Loucy (cell line): ENCODE results near the gene ANO10.

Experiments used
- H2AFZ ChIP-seq: fragments of 200-600 bp; sonication (generic); 2 replicates; pipeline ENCODE4 v1.6.0; 2016; ENCODE audit warnings: antibody characterized with exemption, mild to moderate bottlenecking, low read length, moderate library complexity
- H3F3A ChIP-seq: fragments of 200-600 bp; 2 replicates; pipeline ENCODE4 v1.6.0; 2016; ENCODE audit warnings: antibody characterized with exemption, low read depth, mild to moderate bottlenecking
- H3K27me3 ChIP-seq: fragments of 200-600 bp; sonication (generic); 2 replicates; pipeline ENCODE4 v1.6.1; 2014; ENCODE audit warnings: low read length, mild to moderate bottlenecking; ENCODE audit not compliant: insufficient read depth, poor library complexity, severe bottlenecking
- H3K36me3 ChIP-seq: fragments of 200-600 bp; sonication (generic); 2 replicates; pipeline ENCODE4 v1.6.1; 2016; ENCODE audit warnings: low read length; ENCODE audit not compliant: insufficient read depth
- H3K4me1 ChIP-seq: fragments of 200-600 bp; sonication (generic); 2 replicates; pipeline ENCODE4 v1.5.1; 2014; ENCODE audit warnings: low read length, mild to moderate bottlenecking; ENCODE audit not compliant: insufficient read depth, poor library complexity, severe bottlenecking
- H3K4me2 ChIP-seq: fragments of 200-600 bp; sonication (generic); 2 replicates; pipeline ENCODE4 v1.6.0; 2014; ENCODE audit warnings: antibody characterized with exemption, low read length, low read depth, mild to moderate bottlenecking; ENCODE audit not compliant: poor library complexity, severe bottlenecking
- H3K4me3 ChIP-seq: fragments of 200-600 bp; sonication (generic); 2 replicates; pipeline ENCODE4 v1.5.1; 2014; ENCODE audit warnings: low read length, mild to moderate bottlenecking, mixed read lengths; ENCODE audit not compliant: poor library complexity, severe bottlenecking
- H3K79me2 ChIP-seq: fragments of 200-600 bp; sonication (generic); 2 replicates; pipeline ENCODE4 v1.6.1; 2014; ENCODE audit warnings: low read length; ENCODE audit not compliant: insufficient read depth
- H3K9ac ChIP-seq: fragments of 200-600 bp; sonication (generic); 2 replicates; pipeline ENCODE4 v1.6.0; 2014; ENCODE audit warnings: mild to moderate bottlenecking, low read depth, low read length, moderate library complexity; ENCODE audit not compliant: poor library complexity, severe bottlenecking
- H3K9me2 ChIP-seq: fragments of 200-600 bp; sonication (generic); replicated peaks from 2 replicates; pipeline ENCODE4 v1.6.1; 2016; ENCODE audit warnings: low read depth, low read length, mixed read lengths
- H3K9me3 ChIP-seq: fragments of 200-600 bp; sonication (generic); 2 replicates; pipeline ENCODE4 v1.6.1; 2014; ENCODE audit warnings: mild to moderate bottlenecking, antibody characterized with exemption, low read length, low read depth; ENCODE audit not compliant: insufficient read depth
- H4K20me1 ChIP-seq: fragments of 200-600 bp; sonication (generic); 2 replicates; pipeline ENCODE4 v1.6.0; 2014; ENCODE audit warnings: antibody characterized with exemption, low read length, mild to moderate bottlenecking; ENCODE audit not compliant: insufficient read depth, poor library complexity, severe bottlenecking
- CTCF ChIP-seq: fragments of 200-600 bp; sonication (generic); conservative IDR thresholded peaks from 2 replicates; pipeline ENCODE4 v1.5.1; 2014; ENCODE audit warnings: mild to moderate bottlenecking, antibody characterized with exemption, low read length
- EZH2phosphoT487 ChIP-seq: fragments of 200-600 bp; IDR thresholded peaks from 2 replicates; pipeline ENCODE4 v1.6.1; 2018; ENCODE audit warnings: antibody characterized with exemption, mild to moderate bottlenecking, moderate library complexity, borderline replicate concordance

ANO10 gene

GRCh38 chr3:43338295-43338694 is 283.5 kb downstream of the ANO10 start:
- Histone ChIP-seq H3K36me3 (peaks cover 77% of the 10 kb centered on the region), H3F3A (no peaks in the 10 kb centered on the region), H3K9me2 (no peaks in the 10 kb centered on the region), H4K20me1 (no peaks in the 10 kb centered on the region), H2AFZ (no peak overlapping the region), H3K4me2 (no peak overlapping the region), H3K9ac (no peak overlapping the region), H3K9me3 (peaks cover 32% of the 10 kb centered on the region), H3K27me3 (peaks cover 5% of the 10 kb centered on the region), H3K79me2 (0 out of 2 replicates have a peak, but pooled peaks cover 8% of the 10 kb centered on the region), H3K4me3 (no peak overlapping the region), H3K4me1 (no peaks in the 10 kb centered on the region)
- TF ChIP-seq EZH2phosphoT487: no peak
- TF ChIP-seq CTCF: no peak

- no peak for TF ChIP-seq CTCF
- TF ChIP-seq EZH2phosphoT487: no peak
- no peaks in the 10 kb centered on the region for H3K9me2 ChIP-seq
- H3K4me2 ChIP-seq: no peak overlapping the region
- H3F3A ChIP-seq: no peaks in the 10 kb centered on the region
- H3K4me3 ChIP-seq: no peak overlapping the region
- H3K79me2 ChIP-seq: peaks cover 18% of the 10 kb centered on the region; the same call in 1 of the 2 replicates
- H3K27me3 ChIP-seq: peaks cover 5% of the 10 kb centered on the region
- H3K9me3 ChIP-seq: peaks cover 32% of the 10 kb centered on the region
- H2AFZ ChIP-seq: no peak overlapping the region
- no peak overlapping the region for H3K9ac ChIP-seq
- H4K20me1 ChIP-seq: peaks cover under 1% of the 10 kb centered on the region
- peaks cover 65% of the 10 kb centered on the region for H3K36me3 ChIP-seq
- no peaks in the 10 kb centered on the region for H3K4me1 ChIP-seq
Observed at GRCh38 chr3:43335799-43336198, 286.0 kb downstream of the ANO10 start.

GRCh38 chr3:43334976-43335375 is 286.8 kb downstream of the ANO10 start:
- H3F3A ChIP-seq: no peaks in the 10 kb centered on the region
- H4K20me1 ChIP-seq: peaks cover 7% of the 10 kb centered on the region
- no peaks in the 10 kb centered on the region for H3K9me2 ChIP-seq
- H3K36me3 ChIP-seq: peaks cover 56% of the 10 kb centered on the region
- peaks cover 5% of the 10 kb centered on the region for H3K27me3 ChIP-seq
- no peak overlapping the region for H2AFZ ChIP-seq
- no peaks in the 10 kb centered on the region for H3K4me1 ChIP-seq
- H3K9me3 ChIP-seq: peaks cover 32% of the 10 kb centered on the region
- peaks cover 24% of the 10 kb centered on the region; the same call in 1 of the 2 replicates for H3K79me2 ChIP-seq
- TF ChIP-seq CTCF (no peak), EZH2phosphoT487 (no peak)
- no peak overlapping the region for H3K4me3 ChIP-seq
- H3K4me2 ChIP-seq: no peak overlapping the region
- no peak overlapping the region for H3K9ac ChIP-seq
